A549 treated with AZD2906 at 1 μM for 4 hours (cell line): ENCODE data around the gene F8A2. TPM values are rescaled to one million over a fixed set of nuclear protein-coding genes. Genes with fewer than 3 reads are reported as not detected.

Experiments
- total RNA-seq: library from RNA; stranded (reverse); fragments of 200-300 nt; extraction: Qiagen RNA extraction; gene quantifications from 5 replicates; pipeline ENCODE4 v1.2.3, GENCODE V29; 2022

Gene F8A2
- not detected in 5 replicates for total RNA-seq

DNA sequence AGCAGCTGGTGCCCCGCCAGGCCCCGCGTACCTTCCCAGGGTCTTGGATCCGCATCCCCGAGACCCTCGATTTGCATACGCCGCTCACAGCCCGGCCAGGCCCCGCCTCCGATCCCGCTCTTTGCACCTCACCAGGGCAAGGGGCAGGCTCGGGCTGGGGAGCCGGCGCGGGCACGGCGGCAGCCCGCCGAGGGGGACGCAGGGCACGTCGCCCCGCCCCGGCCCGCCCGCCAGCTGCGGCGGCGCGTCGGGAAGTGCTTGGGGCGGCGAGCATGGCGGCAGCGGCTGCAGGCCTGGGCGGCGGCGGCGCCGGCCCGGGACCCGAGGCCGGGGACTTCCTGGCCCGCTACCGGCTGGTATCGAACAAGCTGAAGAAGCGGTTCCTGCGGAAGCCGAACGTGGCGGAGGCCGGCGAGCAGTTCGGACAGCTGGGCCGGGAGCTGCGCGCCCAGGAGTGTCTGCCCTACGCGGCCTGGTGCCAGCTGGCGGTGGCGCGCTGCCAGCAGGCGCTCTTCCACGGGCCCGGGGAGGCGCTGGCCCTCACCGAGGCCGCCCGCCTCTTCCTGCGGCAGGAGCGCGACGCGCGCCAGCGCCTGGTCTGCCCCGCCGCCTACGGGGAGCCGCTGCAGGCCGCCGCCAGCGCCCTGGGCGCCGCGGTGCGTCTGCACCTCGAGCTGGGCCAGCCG lies at the start of gene F8A2:
Gene F8A2 (plus strand): TSS at position 253 of the 686 bp plus-strand sequence. CDS start 20 bp downstream, at position 273.

DNA sequence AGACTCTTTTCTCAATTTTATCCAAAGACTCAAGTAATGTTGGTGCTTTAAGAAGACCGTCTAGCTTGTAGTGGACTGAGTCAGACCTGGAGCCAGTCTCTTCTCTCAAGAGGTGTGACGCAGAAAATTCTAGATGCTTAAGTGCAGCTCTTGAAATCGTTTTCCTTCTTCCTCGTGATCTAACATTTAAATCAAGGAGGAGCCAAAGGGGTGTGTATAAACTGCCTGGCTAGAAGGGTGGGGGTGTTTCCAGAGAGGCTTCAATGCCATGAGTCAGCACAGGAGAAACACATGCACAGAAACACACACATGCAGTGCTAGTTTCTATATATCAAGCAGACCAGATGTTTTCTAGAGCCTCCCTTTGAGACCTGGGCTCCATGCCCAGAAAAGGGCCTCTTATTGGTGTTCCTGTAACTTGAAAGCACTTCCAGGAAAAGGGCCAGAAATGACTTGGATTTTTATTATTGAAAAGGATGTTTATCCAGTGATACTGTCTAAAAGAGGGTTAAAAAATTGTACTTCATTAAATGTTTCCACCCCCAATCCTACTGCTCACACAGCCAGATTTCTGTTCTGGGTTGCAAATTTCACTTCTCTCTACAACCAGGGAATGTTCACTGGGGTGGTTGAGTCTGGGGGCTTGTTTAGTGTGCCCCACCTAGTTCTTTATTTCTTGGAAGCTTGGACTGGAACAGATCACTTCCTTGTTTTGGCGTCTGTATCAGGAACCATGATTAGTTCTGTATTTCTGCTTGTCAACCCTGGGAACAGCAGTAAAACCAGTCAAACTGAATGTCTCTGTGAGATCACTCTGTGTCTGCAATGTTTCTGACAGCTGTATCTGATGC lies 47.2 kb upstream of the F8A2 start, which contains the start of gene CLIC2:
Gene CLIC2 (minus strand): TSS at position 129 of the 851 bp plus-strand sequence. CDS start 187 bp downstream, outside the sequence.

Other genes starting within 250 kb of the F8A2 start
- 45.0 to 61.2 TPM (median 47.4 TPM) in 5 replicates for gene VBP1, start 165.6 kb upstream of the F8A2 start, total RNA-seq
- 0.63 to 0.80 TPM (median 0.75 TPM) in 5 replicates for gene RAB39B, start 117.6 kb upstream of the F8A2 start, total RNA-seq
- 0.07 to 0.19 TPM (median 0.10 TPM) in 5 replicates for gene CLIC2, start 47.5 kb upstream of the F8A2 start, total RNA-seq
- gene F8A3, start 76.5 kb downstream of the F8A2 start, total RNA-seq = 0.56 to 1.3 TPM (median 1.0 TPM) in 5 replicates
- 0.10 to 0.12 TPM (median 0.11 TPM) in 5 replicates for gene SPRY3, start 230.5 kb downstream of the F8A2 start, total RNA-seq
- gene TMLHE, start 230.9 kb downstream of the F8A2 start, total RNA-seq = 8.6 to 11.1 TPM (median 9.4 TPM) in 5 replicates